Measurements from ENCODE around the gene LDB2. TPM values are rescaled to one million over a fixed set of nuclear protein-coding genes. Genes with fewer than 3 reads are reported as not detected.
"Not testable (repeated sequence)": the region's sequence is repeated elsewhere in the genome, so short reads cannot be mapped to it uniquely, and the experiment has no call there.

LDB2 gene
- total RNA-seq, 2 experiments from 2014 or later: not detected

DNA sequence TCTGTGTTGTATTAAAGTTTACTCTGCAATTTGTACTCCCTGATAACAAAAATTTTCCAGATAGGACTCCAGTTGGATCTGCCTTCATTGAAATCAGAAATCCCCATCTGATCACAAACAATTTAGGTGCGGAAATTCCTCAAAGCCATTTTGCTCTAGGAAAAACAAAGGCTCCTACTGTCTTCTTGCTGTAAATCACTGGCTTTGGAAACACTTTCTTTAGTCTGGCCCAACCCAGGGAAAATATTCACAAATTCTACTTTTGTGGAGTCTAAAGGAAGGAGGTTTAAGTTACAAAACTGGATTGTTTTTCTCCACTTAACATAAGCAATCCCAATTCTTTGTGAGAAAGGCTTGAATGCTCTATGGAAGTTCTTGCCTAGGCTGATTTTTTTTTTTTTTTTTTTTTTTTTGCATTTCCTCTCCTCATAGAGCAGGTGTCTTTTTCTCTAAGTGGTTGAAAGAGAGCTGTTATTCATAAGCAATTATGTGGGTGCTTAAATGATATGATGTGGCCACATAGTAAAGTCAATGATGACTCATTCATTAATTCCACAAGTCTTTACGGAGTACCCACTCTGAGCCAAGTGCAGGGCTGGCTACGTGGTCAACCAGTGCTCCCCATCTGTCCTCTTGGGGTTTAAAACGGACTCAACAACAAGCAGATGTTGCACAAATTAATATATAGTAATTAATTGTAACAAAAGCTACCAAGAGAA is 261.4 kb downstream of the LDB2 start:
- H3K27ac ChIP-seq (ENCODE audit: low read depth, low read length, poor library complexity, severe bottlenecking): no peak overlapping the region
- H3K9me3 ChIP-seq (ENCODE audit: low read length): no peaks in the 10 kb centered on the region
- no peak overlapping the region for H2AFZ ChIP-seq (ENCODE audit: low read length)
- H4K20me1 ChIP-seq (ENCODE audit: insufficient read depth, low read length): no peaks in the 10 kb centered on the region
- H3K4me1 ChIP-seq (ENCODE audit: insufficient read depth, low read length, poor library complexity, severe bottlenecking): no peaks in the 10 kb centered on the region
- no peaks in the 10 kb centered on the region for H3K36me3 ChIP-seq (ENCODE audit: insufficient read depth, low read length)
- no peak for DNase-seq (ENCODE audit: low spot score)
- H3K79me2 ChIP-seq (ENCODE audit: insufficient read depth, low read depth, low read length): no peaks in the 10 kb centered on the region
- ChIA-PET CTCF (ENCODE audit: unreplicated experiment) (no interaction called here), POLR2A (interaction anchor here (0.6 kb wide), 1 partner anchor 23 kb away, joined by 3 read pairs; no protein-coding TSS in a partner anchor)
- H3K4me2 ChIP-seq (ENCODE audit: low read length): no peak overlapping the region
- intact Hi-C loops (cut with micrococcal nuclease; ENCODE audit: unreplicated experiment): no loop called here
- no peaks in the 10 kb centered on the region for H3K9me2 ChIP-seq (ENCODE audit: insufficient read depth, low read length)
- no TSS peak for BruUV-seq (replicated peaks)
- TF ChIP-seq, protein P1, sequence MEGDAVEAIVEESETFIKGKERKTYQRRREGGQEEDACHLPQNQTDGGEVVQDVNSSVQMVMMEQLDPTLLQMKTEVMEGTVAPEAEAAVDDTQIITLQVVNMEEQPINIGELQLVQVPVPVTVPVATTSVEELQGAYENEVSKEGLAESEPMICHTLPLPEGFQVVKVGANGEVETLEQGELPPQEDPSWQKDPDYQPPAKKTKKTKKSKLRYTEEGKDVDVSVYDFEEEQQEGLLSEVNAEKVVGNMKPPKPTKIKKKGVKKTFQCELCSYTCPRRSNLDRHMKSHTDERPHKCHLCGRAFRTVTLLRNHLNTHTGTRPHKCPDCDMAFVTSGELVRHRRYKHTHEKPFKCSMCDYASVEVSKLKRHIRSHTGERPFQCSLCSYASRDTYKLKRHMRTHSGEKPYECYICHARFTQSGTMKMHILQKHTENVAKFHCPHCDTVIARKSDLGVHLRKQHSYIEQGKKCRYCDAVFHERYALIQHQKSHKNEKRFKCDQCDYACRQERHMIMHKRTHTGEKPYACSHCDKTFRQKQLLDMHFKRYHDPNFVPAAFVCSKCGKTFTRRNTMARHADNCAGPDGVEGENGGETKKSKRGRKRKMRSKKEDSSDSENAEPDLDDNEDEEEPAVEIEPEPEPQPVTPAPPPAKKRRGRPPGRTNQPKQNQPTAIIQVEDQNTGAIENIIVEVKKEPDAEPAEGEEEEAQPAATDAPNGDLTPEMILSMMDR (conservative IDR thresholded peaks at IDR 0.05; ENCODE audit: low read length): no peak
- no peak for TF ChIP-seq EZH2phosphoT487 (IDR thresholded peaks at IDR 0.05; ENCODE audit: borderline replicate concordance, low read depth, low read length)
- H3K4me3 ChIP-seq (ENCODE audit: low read depth, low read length, poor library complexity, severe bottlenecking): no peak overlapping the region

DNA sequence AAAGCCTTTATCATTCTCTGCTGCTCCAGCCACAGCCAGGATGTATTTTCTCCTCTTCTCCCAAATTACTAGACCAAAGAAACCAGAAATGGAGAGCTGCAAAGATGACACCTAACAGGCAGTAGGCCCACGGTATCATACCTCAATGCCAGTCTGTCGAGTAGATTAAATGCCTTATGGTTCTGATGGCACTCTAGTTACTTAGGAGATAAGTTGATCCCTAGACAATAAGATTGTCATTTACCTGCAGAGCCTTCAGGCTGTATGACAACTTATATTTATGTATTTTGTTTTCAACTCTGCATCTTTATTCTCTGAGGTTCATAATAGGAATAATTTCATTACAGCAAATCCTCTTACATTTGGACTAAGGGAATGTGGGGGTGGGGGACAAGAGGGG is 262.1 kb downstream of the LDB2 start:
- Histone ChIP-seq H3K4me3 (ENCODE audit: low read depth, low read length, poor library complexity, severe bottlenecking) (no peak overlapping the region), H3K4me1 (ENCODE audit: insufficient read depth, low read length, poor library complexity, severe bottlenecking) (no peaks in the 10 kb centered on the region), H3K4me2 (ENCODE audit: low read length) (no peak overlapping the region), H3K9me2 (ENCODE audit: insufficient read depth, low read length) (no peaks in the 10 kb centered on the region), H3K27ac (ENCODE audit: low read depth, low read length, poor library complexity, severe bottlenecking) (no peak overlapping the region), H4K20me1 (ENCODE audit: insufficient read depth, low read length) (no peaks in the 10 kb centered on the region), H3K36me3 (ENCODE audit: insufficient read depth, low read length) (no peaks in the 10 kb centered on the region), H2AFZ (ENCODE audit: low read length) (no peak overlapping the region), H3K9me3 (ENCODE audit: low read length) (no peaks in the 10 kb centered on the region), H3K79me2 (ENCODE audit: insufficient read depth, low read depth, low read length) (no peaks in the 10 kb centered on the region)
- TF ChIP-seq, protein P1 (conservative IDR thresholded peaks at IDR 0.05; ENCODE audit: low read length): no peak
- TF ChIP-seq EZH2phosphoT487 (IDR thresholded peaks at IDR 0.05; ENCODE audit: borderline replicate concordance, low read depth, low read length): no peak
- intact Hi-C loops (cut with micrococcal nuclease; ENCODE audit: unreplicated experiment): no loop called here
- ChIA-PET CTCF (ENCODE audit: unreplicated experiment) (no interaction called here), POLR2A (no interaction called here)
- BruUV-seq (replicated peaks): no TSS peak
- no peak for DNase-seq (ENCODE audit: low spot score)

GRCh38 chr4:16629274-16629673 is 269.2 kb downstream of the LDB2 start:
- POLR2A ChIA-PET; BruUV-seq (replicated peaks); H2AFZ ChIP-seq (ENCODE audit: low read length); H3K79me2 ChIP-seq (ENCODE audit: insufficient read depth, low read depth, low read length); CTCF ChIA-PET (ENCODE audit: unreplicated experiment); H3K9me3 ChIP-seq (ENCODE audit: low read length); H3K4me3 ChIP-seq (ENCODE audit: low read depth, low read length, poor library complexity, severe bottlenecking); H3K4me1 ChIP-seq (ENCODE audit: insufficient read depth, low read length, poor library complexity, severe bottlenecking); H3K9me2 ChIP-seq (ENCODE audit: insufficient read depth, low read length); DNase-seq (ENCODE audit: low spot score); H3K4me2 ChIP-seq (ENCODE audit: low read length); intact Hi-C loops (cut with micrococcal nuclease; ENCODE audit: unreplicated experiment); H3K36me3 ChIP-seq (ENCODE audit: insufficient read depth, low read length); H4K20me1 ChIP-seq (ENCODE audit: insufficient read depth, low read length); H3K27ac ChIP-seq (ENCODE audit: low read depth, low read length, poor library complexity, severe bottlenecking): not testable (repeated sequence)

DNA sequence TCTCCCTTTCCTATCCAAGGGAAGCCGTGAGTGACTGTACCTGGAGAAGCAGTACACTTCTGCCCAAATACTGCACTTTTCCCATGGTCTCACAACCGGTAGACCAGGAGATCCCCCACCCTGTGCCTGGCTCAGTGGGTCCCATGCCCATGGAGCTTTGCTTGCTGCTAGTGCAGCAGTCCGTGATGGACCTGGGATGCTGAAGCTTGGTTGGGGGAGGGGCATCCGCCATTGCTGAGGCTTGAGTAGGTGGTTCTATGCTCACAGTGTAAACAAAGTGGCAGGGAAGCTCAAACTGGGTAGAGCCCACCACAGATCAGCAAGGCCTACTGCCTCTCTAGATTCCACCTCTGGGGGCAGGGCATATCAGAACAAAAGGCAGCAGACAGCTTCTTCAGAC is 269.6 kb downstream of the LDB2 start:
- H3K36me3 ChIP-seq (ENCODE audit: insufficient read depth, low read length); H3K79me2 ChIP-seq (ENCODE audit: insufficient read depth, low read depth, low read length); H3K27ac ChIP-seq (ENCODE audit: low read depth, low read length, poor library complexity, severe bottlenecking); intact Hi-C loops (cut with micrococcal nuclease; ENCODE audit: unreplicated experiment); H2AFZ ChIP-seq (ENCODE audit: low read length); H3K4me2 ChIP-seq (ENCODE audit: low read length); CTCF ChIA-PET (ENCODE audit: unreplicated experiment); H4K20me1 ChIP-seq (ENCODE audit: insufficient read depth, low read length); H3K9me2 ChIP-seq (ENCODE audit: insufficient read depth, low read length); H3K4me1 ChIP-seq (ENCODE audit: insufficient read depth, low read length, poor library complexity, severe bottlenecking); DNase-seq (ENCODE audit: low spot score); BruUV-seq (replicated peaks); H3K9me3 ChIP-seq (ENCODE audit: low read length); H3K4me3 ChIP-seq (ENCODE audit: low read depth, low read length, poor library complexity, severe bottlenecking): not testable (repeated sequence)
- POLR2A ChIA-PET: interaction anchor here (0.6 kb wide), 1 partner anchor 101 kb away, joined by 3 read pairs; no protein-coding TSS in a partner anchor
